Suprapubic skin (tissue), 4 donors: ENCODE results near the gene CHMP3.

Source experiments
- EP300 ChIP-seq: sonication (generic); formaldehyde crosslinking; IDR thresholded peaks from one replicate; pipeline ENCODE4 v1.6.1; 2017; ENCODE audit warnings: antibody characterized with exemption
- POLR2A ChIP-seq, 2 donors: fragments of 450-650 bp; IDR thresholded peaks; one replicate each; pipeline ENCODE4 v1.6.1; 2017; ENCODE audit warnings: antibody characterized with exemption in 2 of 2, mild to moderate bottlenecking in 2 of 2, moderate library complexity in 2 of 2
- POLR2AphosphoS5 ChIP-seq, 3 donors: sonication (generic); formaldehyde crosslinking; IDR thresholded peaks; one replicate each; pipeline ENCODE4 v1.6.1; 2017; ENCODE audit warnings: antibody characterized with exemption in 3 of 3
- TF ChIP-seq, protein P1 (sequence below), 2 donors: fragments of 200-600 bp in 1 of 2; fragments of 450-650 bp in 1 of 2; sonication (generic) in 1 of 2; IDR thresholded peaks; one replicate each; pipeline ENCODE4 v1.5.1; 2016 to 2019; ENCODE audit warnings: antibody characterized with exemption in 2 of 2, mild to moderate bottlenecking in 1 of 2, moderate library complexity in 1 of 2

DNA sequence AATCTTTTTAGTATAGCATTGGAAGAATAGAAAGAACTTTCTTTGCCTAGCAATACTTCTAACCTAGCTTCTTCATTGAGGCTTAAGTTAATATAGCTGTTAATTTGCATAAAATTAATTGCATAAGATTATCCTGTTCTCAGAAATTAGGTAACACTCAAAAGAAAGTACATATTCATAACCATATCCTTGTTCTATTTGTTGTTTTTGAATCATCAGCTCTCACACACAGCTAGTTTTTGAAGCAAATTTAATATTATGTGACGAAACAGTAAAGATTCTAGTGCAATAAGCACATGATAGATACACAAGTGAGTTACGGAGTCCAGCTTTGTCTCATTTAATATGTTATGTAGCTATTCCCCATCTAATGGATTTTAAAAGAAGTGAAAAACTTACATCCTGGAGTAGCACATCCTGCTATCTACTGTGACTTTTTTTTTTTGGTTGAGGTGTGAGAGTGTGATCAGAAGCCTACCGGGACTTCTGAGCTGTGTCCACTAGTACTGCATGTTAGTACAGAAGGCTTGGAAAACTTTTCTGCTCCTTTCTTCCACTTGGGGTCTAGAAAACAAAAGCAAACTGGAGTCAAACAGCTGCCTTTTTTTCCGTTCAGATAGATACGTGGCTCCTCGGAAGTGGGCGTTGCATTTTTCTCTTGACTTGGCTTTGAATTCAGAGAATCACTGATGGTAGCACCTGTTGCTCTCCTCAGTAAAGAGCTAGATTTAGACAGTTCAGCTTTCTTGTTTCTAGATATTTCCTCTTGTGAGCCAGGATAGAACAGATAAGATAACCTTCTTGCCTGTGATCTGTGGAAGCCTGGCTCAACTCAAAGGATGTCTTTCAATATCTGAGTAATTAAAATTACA lies 94.8 kb downstream of the CHMP3 start:
- TF ChIP-seq, protein P1, sequence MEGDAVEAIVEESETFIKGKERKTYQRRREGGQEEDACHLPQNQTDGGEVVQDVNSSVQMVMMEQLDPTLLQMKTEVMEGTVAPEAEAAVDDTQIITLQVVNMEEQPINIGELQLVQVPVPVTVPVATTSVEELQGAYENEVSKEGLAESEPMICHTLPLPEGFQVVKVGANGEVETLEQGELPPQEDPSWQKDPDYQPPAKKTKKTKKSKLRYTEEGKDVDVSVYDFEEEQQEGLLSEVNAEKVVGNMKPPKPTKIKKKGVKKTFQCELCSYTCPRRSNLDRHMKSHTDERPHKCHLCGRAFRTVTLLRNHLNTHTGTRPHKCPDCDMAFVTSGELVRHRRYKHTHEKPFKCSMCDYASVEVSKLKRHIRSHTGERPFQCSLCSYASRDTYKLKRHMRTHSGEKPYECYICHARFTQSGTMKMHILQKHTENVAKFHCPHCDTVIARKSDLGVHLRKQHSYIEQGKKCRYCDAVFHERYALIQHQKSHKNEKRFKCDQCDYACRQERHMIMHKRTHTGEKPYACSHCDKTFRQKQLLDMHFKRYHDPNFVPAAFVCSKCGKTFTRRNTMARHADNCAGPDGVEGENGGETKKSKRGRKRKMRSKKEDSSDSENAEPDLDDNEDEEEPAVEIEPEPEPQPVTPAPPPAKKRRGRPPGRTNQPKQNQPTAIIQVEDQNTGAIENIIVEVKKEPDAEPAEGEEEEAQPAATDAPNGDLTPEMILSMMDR (IDR thresholded peaks at IDR 0.05), result no peak
- TF ChIP-seq POLR2AphosphoS5 (IDR thresholded peaks at IDR 0.05), result no peak
- TF ChIP-seq POLR2A (IDR thresholded peaks at IDR 0.05), result no peak
- no peak for TF ChIP-seq EP300
